Measurements from ENCODE around the gene XIRP1.

DNA sequence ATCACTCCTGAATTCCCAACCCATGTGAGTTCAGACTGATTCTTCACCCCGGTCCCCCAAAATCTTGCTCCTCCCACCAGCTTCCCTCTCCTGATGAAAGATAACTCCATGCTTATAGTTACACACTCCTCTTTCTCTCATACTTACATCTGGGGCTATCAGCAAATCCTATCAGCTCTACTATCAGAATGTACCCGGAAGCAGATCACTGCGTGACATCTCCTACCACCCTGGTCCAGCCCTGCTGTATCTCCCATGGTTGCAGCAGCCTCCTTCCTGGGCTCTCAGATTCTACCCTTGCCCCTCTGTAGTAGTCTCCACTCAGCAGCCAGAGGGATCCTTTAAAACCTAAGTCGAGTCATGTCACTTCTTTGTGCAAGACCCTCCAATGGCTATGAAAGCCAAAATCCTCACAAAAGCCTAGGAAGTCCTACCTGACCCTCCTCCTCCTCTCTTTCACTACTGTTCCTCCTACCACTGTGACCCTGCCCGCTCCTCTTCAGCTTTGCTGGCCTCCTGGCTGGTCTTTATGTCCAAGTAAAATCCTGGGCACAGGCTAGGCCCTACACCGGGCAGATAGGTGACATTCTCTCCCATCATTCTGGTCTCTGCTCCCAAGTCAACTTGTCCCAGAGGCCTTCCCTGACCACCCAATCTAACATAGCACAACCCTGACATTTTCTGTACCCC lies 16.2 kb downstream of the XIRP1 start:
- TF ChIP-seq, protein P1, sequence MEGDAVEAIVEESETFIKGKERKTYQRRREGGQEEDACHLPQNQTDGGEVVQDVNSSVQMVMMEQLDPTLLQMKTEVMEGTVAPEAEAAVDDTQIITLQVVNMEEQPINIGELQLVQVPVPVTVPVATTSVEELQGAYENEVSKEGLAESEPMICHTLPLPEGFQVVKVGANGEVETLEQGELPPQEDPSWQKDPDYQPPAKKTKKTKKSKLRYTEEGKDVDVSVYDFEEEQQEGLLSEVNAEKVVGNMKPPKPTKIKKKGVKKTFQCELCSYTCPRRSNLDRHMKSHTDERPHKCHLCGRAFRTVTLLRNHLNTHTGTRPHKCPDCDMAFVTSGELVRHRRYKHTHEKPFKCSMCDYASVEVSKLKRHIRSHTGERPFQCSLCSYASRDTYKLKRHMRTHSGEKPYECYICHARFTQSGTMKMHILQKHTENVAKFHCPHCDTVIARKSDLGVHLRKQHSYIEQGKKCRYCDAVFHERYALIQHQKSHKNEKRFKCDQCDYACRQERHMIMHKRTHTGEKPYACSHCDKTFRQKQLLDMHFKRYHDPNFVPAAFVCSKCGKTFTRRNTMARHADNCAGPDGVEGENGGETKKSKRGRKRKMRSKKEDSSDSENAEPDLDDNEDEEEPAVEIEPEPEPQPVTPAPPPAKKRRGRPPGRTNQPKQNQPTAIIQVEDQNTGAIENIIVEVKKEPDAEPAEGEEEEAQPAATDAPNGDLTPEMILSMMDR (IDR thresholded peaks at IDR 0.05), result no peak
- TF ChIP-seq POLR2A (IDR thresholded peaks at IDR 0.05), result no peak
